DMS114 treated with DMSO at 0.1 percent for 48 hours (cell line): Measurements from ENCODE around the gene HRH3.

ENCODE experiments used
- DNase-seq: peaks from one replicate; lab custom pipeline; 2025; ENCODE audit not compliant: unreplicated experiment; lab: John Stamatoyannopoulos, UW

Gene HRH3

DNA sequence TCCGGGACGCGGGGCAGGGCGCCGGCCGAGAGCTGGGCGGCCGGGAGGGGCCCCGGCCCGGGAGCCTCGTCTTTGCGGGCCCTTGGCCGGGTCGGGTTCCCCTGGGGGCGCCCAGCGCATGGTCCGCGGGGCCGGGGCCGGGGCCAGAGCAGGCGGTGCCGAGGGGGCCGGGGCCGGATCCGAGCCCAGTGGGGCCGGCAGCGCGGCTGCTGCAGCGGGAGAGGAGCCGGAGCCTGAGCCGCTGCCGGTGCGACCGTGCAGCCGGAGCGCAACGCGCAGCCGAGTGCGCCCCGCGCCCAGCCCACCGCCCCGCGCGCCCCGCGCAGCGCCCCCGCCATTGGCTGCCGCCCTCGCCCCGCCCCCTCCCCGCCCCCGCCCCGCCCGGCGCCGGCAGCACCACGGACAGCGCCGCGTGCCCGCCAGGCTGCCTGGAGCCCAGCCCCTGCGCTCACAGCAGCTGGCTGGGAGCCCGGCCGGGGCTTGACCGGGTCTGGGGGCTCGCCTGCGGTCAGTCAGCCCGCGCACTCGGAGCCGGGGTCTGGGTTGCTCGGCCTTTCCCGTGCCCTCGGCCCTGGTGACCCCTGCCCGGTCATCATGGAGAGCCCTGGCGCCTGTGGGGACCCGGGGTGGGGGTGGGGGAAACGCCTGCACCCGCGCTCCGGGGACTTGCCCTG is at the start of gene HRH3:
Gene HRH3, minus strand, starts transcription at position 287 of the 674 bp plus-strand sequence. CDS start 308 bp downstream, outside the sequence.
- no peak for DNase-seq

DNA sequence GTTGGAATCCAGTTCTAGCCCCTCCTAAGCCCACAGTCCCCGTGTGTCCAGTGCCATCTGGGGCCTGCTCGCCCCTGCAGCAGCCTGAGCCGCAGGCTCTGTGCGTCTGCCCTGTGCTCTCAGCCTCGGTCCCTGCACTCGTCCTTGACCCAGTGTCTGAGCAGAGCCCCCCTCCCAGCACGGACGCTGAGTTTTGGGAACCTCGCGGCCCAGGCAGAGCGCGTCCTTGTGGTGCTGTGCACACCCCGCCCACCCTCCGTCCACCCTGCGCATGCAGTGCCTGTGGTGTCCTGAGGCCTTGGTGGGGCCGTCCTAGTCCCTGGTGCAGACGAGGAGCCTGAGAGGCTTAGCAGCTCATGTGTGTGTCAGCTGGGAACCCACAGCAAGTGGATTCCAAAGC is 49.8 kb upstream of the HRH3 start:
- DNase-seq, result no peak

DNA sequence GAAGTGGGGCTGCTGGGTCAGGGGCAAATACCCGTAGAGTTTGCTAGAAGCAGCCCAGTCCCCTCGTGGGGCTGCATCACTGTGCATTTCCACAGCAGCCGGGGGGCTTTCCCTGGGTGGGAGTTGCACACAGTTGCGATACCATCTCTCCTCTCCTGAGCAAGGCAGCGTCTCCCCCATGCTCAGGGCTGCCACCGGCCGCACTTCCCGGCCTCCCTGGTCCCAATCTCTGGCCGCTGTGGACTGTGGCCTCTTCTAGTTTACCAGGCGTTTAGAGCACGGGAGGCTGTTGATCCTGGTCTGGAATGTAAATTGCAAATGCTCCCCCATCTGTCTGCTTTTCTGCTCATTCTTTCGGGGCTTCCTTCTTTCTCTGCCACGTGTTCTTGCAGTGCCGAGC is 49.3 kb upstream of the HRH3 start:
- no peak for DNase-seq

DNA sequence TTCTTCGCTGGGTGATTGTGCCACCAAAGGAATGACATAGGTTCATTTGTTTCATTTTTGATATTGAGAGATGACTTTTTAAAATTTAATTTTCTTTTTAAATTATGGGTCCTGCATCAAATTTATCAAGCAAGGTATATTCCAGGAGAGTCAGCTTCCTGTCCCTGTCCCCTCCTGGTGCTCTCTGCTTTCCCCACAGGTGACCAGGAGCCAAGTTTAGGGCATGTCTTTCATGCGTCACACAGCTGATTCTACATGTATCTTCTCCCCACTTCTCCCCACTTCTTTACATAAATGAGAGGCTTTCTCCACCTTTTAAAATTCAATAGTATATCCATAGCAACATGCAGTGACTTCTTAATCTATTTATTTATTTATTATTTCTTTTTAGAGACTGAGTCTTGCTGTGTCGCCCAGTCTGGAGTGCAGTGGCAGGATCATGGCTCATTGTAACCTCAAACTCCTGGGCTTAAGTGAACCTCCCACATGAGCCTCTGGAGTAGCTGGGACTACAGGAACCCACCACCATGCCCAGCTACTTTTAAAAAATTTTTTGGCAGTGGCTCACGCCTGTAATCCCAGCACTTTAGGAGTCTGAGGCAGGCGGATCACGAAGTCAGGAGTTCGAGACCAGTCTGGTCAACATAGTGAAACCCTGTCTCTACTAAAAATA is 48.3 kb upstream of the HRH3 start:
- no peak for DNase-seq

DNA sequence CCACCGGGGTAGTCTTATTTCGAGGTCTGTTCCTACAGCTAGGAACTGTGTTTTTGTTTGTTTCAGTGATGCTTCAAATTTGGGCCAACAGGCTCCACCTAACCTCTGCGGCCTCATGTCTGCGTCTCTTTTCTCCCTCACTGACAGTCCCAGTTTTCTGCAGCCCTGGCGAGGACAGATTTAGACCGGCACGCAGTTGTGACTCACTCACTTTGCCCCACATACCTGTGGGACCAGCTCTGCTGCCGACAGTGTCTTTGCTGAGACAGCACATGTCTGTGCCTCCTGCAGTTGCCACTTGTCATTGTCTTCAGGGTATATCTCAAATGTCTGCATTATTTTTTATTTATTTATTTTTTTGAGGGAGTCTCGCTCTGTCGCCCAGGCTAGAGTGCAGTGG is 47.5 kb upstream of the HRH3 start:
- DNase-seq, result no peak

DNA sequence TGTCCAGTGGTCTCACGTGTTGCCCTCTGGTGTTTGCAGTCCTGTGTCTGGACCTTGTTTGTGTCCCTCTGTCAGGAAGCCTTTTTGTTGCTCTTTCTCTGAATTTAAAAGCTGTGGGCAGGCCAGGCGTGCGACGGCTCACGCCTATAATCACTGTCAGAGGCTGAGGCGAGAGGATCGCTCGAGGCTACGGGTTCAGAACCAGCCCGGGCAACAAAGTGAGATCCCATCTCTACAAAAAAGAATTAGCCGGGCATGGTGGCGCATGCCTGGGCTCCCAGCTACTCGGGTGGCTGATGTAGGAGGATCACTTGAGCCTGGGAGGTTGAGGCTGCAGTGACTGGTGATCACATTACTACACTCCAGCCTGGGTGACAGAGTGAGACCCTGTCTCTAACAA is 46.8 kb upstream of the HRH3 start:
- DNase-seq, result no peak

DNA sequence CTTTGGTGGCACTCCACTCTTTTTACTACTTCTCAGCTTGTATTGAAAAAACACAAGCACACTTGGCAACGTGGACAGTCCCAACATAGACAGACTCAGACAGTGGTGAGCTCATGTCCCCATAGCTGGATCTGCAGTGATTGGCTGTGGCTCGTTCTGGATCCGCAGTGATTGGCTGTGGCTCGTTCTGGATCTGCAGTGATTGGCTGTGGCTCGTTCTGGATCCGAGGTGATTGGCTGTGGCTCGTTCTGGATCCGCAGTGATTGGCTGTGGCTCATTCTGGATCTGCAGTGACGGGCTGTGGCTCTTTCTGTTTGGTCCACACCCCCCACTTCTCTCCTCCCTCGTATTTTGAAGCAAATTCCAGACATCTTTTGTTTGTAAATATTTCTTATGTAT is 46.3 kb upstream of the HRH3 start:
- no peak for DNase-seq

DNA sequence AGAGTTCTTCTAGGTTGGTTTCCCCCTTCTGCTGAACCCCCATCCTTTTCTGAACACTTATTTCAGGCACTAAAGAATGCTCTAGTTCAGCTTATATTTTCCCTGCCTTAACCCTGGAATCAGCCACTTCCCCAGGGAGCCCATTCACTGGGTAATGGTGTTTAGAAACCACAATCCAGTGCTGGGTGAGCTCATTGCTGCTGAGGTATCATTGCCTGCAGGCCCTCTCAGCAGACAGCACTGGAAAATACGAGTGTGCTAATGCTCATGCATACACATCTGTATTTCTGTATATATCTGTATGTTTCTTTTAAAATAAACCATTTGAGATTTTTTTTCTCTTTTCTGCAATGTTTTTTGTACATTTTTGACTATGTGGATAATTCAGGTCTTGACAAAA is 45.3 kb upstream of the HRH3 start:
- no peak for DNase-seq

DNA sequence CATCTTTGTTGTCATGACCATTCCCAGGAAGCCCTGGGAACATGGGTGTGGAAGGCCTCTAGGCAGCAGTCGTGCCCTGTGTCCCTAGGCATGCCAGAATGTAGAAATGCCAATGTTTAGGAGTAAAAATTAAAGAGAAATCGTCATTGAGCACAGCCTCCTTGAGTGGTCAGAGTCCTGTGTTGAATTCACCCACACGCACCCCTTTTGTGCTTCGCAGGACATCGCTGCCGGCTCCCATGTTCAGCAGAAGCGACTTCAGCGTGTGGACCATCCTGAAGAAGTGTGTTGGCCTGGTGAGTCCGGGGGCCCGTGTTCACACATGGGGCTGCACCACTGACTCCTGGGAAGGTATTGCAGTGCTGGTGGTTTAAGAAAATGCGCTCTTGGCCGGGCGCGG is 43.3 kb upstream of the HRH3 start:
- DNase-seq, result no peak

DNA sequence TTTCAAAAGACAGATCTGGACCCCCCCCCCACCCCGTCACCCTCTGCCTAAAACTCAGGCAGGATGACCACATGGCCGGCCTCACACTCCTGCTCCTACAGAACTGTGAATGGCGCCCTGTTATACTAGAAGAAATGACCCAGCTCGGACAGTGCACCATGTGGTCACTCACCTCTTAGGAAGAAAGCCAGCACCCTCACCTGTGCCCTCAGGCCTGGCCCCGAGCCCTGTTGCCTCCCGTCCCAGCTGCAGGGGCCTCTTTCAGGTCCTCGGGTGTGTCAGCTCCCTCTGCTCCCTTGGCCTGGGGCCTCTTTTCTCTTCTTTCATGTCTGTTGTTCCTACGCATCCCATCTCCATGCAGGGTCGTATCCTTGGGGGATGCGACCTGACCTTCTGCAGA is 42.0 kb upstream of the HRH3 start:
- no peak for DNase-seq

DNA sequence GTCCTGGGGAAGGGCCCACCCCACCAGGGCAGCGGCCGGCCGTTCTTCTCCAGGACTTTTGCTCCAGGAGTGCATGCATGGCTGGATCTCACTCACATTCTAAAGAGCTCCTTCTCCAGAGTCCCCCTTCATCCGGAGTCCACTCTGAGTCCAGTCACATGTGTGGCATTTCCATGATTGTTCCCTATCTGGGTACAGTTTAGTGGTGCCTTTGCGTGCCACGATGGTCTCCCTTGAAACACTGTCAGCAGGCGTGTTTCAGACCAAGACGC is 39.2 kb upstream of the HRH3 start:
- no peak for DNase-seq

DNA sequence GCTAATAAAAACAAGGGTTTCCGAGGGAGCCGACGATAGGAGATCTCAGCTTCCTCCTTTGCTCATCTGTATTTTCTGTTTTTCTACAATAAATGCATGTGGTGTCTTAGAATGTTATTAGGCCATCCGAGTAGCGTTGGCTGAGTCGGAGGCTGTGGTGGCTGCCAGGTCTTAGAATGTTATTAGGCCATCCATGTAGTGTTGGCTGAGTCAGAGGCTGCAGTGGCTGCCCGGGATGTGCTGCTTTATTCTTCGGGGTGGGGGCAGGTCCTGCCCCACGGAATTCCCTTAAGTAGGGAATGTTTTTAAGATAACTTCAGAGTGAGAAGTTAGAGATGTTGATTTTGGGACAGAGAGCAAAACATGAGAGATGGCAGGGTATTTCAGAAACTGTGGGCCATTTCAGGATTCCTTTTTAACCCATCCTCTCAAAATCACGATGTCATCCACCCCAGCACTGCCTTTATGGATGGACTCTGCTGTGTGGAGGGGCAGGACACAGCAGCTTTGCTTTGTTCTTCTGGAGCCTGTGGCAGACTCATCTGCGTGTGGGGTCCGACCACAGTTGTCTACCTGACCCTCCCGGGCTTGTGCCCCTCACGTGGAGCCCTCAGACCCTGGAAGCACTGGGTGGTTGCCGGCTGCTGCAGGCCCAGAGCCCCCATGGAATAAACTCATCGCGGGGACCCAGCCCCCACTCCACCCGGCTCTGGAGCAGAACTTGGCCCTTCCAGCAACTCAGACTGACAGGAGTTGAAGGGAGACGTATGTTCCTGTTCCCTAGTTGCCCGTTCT is 38.6 kb upstream of the HRH3 start:
- no peak for DNase-seq

DNA sequence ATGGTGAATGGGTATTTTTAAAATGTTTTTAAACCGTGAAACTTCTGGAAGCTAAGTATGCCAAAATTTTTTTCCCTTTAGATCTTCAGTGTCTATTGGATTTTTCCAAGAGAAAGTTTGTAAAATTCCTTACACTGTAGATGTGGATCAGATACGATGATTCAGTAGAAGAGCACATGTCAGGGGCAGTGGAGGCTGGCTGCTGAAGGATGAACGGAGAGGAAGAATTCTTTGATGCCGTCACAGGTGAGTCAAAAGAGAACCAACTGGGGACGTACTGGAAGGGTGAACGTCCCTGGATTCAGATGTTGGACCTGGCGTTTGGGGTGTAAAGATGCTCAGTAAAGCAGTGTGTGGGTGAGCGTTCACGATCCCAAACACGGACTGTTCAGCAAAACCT is 35.9 kb upstream of the HRH3 start:
- no peak for DNase-seq

DNA sequence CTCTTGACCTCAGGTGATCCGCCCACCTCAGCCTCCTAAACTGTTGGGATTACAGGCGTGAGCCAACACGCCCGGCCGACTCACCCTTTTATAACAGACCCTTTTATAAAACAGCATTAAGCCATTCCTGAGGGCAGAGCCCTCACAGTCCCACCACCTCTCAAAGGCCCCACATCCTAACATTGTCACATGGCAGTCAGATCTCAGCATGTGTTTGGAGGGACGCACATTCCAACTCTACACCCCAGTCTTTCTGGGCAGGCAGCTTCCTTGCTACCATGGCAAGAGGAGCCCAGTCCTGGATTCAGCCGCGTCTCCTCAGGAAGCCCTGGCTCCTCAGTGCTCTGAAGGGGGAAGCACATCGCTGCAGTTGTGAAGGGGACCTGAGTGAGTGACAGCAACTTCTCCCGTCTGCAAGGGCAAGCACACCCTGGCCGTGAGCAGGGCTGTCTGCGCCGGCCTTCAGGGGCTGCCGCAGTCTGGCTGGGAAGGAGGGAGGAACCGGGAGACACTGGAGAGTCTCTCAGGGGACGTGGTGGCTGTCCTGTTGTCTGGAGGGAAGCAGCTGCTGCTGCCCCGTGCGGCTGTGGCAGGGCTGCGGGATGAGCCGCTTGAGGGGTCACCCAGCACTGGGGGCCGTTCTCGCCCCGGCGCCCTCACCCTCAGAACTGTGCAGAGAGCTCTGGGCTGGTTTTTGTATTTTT is 34.1 kb upstream of the HRH3 start:
- DNase-seq, result no peak

DNA sequence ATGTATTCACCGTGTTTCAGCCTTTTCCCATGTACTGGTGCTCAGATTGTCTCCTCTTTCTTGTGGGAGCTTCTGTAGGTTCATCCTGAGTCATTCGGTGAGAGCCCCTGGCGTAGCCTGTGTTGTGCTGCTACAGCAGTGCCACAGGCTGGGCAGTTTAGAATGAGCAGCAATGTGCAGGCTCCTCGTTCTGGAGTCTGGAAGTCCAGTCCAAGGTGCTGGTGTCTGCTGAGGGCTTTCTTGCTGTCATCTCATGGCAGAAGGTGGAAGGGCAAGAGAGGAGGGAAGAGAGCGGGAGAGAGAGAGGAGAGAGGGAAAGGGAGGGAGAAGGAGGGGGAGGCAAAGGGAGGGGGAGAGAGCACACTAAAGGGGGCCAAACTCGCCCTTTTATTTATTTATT is 33.3 kb upstream of the HRH3 start:
- DNase-seq, result no peak

DNA sequence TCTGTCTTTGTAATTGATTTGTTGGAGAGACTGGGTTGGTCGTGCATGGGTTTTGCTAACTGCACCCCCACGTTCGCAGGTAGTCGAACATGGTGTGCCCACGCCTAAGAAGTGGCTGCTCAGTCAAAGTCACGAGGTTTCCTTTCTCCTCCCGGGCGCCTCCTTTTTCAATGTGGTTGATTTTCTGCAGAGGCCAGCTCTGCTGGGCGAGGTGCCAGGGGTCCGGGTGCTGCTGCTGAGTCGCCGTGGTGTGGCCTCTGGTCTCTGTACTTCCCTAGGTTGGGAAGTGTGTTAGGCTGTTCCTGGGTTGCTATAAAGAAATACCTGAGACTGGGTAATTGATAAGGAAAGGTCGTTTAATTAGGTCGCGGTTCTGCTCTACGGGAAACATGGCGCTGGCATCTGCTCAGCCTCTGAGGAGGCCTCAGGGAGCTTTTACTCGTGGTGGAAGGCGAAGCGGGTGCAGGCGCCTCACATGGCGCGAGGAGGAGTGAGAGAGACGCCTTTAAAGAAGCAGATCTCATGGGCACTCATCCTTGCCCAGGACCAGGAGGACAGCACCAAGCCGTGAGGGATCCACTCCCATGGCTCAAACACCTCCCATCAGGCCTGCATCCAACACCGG is 32.4 kb upstream of the HRH3 start:
- DNase-seq, result no peak

DNA sequence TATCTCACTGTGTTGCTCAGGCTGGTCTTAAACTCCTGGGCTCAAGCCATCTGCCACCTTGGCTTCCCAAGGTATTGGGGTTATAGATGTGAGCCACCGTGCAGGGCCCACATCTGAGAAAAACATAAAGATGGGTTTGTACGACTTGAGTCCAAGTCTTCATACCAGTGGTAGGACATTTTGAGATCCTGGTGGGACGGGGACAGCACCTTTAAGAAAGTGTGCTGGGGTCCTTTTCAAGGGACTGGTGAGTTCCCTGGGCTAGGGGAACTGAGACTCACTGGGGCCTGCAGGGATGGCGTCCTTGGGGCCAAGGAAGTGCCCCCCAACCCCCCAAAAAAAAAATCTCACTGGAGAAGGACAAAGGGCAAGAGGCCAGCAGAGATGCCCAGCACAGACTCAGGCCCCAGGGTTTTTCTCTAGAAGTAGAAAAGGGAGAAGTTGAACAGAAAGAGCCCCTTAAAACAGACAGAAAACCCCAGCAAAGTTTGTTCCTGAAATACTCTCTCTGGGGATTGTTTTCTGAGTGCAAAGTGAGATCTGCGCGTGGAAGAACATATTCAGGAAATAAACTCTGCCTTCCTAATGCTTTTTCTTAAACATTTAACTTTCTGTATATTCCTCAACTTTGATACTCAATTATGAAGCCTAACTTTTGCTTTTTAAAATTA is 28.9 kb upstream of the HRH3 start:
- no peak for DNase-seq

DNA sequence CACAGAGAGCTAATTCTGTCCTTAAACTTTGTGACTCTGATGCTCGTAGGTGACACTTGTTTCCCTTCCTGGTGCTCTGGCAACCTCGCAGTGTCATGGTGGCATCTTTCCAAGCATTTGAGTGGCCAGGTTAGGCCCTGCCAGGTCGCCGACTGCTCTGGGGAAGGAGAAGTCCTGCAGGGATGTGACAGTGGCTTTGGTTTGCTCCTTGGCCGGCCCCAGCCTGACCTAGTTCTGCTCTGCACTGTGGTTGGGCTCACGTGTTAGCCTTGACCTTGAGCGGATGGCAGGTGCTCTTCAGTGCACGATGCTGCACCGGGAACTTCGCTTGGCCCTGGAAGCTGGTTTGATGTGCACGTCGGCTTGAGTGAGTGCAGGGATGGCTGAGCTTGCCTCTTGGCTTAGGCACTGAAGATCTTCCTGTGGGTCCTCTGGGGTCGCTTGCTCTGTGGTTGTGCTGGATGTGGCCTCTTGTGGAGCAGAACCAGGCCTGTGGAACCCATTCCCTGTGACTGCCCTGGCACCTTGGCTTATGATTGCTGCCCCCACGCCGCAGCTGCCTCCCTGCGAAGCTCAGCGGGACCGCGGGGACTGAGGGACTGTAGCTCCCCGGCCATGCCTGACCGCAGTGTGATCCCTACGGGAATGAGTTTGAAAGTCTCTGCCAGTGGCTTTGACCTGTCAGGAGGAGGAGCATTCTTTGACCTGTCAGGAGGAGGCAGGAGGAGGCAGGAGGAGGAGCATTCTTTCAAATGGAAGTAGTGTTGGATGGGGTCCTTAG is 27.0 kb upstream of the HRH3 start:
- no peak for DNase-seq

DNA sequence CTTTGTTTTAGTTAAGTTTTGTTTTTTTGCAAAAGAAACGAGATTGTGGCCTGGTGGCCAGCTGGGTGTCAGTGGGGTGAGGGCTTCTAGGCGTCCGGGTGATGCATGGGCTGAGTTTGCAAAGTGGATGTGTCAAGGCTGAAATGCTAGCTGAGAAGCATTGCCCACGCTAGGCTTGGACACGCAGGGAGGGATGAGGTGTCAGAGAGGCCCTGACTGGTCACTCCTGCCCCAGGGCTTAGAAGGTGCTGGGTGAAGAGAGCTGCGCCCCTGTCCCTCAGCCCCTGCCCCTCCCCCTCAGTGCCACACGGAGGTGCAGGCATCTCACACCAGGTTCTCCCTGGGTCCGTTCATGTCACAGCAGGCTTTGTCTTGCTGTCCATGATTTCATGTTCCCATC is 26.4 kb upstream of the HRH3 start:
- no peak for DNase-seq

DNA sequence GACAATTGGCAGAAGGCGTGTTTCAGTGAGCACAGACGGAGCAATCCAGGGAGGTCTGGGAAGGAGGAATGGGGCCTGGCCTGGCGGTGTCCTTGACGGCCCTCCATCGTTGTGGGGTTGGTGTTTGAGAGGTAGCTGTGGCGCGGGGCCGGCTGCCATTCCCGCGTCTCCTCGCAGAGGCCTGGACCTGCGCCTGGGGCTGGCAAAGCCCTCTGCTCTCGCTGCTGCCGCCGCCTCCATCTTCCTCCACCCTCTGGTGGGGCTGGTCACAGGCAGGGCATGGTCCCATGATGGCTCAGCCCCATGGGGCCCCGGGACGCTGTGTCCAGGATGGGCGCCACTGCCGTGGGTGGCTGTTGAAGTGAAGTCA is 25.8 kb upstream of the HRH3 start:
- DNase-seq, result no peak
